ENCODE results near the gene TGFB3.
A peak's percentile ranks its signal among the peaks of the same experiment; 100 is the strongest.
"Not testable (repeated sequence)": the region's sequence is repeated elsewhere in the genome, so short reads cannot be mapped to it uniquely, and the experiment has no call there.

Gene TGFB3

DNA sequence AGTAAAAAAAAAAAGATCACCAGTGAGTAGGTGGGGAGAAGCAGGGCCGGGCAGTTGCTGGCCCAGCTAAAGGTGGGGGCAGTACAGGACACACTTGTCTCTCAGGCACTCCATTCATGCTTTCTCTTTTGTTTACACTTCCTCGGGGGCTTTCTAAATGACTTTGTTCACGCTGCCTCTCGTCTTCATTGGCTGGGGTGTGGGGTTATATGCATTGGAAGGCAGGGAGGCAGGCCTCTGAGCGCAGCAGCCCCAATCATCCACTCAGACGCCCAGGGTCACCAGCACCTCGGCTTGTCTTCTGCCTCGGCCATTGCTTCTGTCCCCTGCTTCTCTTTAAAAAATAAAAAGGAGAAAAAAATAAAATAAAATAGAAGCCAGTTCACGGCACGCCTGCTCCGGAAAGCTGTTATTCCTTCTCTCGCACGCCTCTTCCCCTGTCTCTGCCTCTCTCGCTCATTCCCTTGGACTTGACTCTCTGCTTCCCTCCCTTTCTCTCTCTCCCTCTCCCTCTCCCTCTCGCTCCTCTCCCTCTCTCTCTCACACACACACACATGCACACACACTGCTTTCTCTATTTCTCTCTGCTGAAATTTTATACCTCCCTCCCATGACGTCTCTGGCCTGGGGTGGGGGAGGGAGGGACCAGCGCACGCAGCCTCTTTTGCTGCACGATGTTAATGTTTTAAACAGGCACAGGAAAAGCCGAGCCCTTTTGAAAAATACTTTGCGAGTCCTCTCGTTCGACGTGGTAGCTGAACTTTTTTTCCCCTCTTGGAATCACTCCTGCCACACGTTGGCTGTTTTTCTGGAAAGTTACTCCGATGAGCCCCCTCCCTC lies at the start of gene TGFB3:
Gene TGFB3, minus strand, starts transcription at position 570 of the 840 bp plus-strand sequence. CDS start 1,102 bp downstream, outside the sequence.
- no peaks in the 10 kb centered on the region for H3K27me3 ChIP-seq (ENCODE audit: insufficient read depth, low read length)
- peak within 1 kb of the TSS; percentile 95 for H3K4me3 ChIP-seq (ENCODE audit: low read depth, low read length)
- peaks cover 41% of the 10 kb centered on the region for H3K4me1 ChIP-seq (ENCODE audit: control insufficient read depth, insufficient read depth, low read length, unreplicated experiment)
- no peaks in the 10 kb centered on the region for H3K36me3 ChIP-seq (ENCODE audit: insufficient read depth, low read length)
- peak within 1 kb of the TSS; percentile 97 for H2AFZ ChIP-seq (ENCODE audit: low read length, unreplicated experiment)
- peaks cover 7% of the 10 kb centered on the region for H3K79me2 ChIP-seq (ENCODE audit: control insufficient read depth, insufficient read depth, low read length, unreplicated experiment)
- H3K27ac ChIP-seq (ENCODE audit: low read depth, low read length): peak within 1 kb of the TSS; percentile 69; the same call in 1 of the 2 replicates

DNA sequence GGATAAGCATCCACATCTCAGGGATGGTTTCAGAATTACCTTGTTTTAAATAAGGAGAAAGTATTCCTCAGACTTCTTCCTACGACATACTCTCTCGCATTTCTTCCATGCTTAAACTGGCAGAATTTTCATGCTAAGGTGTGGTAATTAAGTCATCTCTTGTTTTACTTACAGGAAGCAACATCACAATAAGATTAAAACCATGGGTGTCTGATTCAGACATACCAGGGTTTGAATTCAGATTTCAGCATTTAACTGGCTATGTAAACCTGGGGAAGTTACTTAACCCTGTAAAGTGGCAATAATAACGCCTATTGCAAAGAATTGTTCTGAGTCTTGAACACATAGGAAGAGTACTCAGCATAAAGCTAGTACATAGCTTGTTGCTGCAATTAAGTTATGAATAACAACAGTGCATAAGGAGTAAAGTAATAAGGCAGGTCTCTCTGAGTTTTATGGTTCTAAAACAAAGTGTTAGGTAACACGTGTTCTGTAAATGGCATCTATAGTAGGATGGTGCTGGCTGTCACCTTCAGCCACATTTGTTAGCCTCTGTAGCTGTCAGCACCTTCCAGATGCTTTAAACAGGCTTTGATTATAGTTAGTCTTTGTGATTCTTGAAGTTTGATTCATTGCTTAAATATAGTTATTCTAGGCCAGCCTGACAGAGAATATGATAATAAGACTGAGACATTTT lies 42.6 kb upstream of the TGFB3 start:
- Histone ChIP-seq H2AFZ (ENCODE audit: low read length, unreplicated experiment) (no peak overlapping the region), H3K27me3 (ENCODE audit: insufficient read depth, low read length) (no peaks in the 10 kb centered on the region), H3K4me3 (ENCODE audit: low read depth, low read length) (no peak overlapping the region), H3K36me3 (ENCODE audit: insufficient read depth, low read length) (peaks cover 21% of the 10 kb centered on the region), H3K27ac (ENCODE audit: low read depth, low read length) (no peak overlapping the region), H3K4me1 (ENCODE audit: control insufficient read depth, insufficient read depth, low read length, unreplicated experiment) (no peaks in the 10 kb centered on the region), H3K79me2 (ENCODE audit: control insufficient read depth, insufficient read depth, low read length, unreplicated experiment) (no peaks in the 10 kb centered on the region)

DNA sequence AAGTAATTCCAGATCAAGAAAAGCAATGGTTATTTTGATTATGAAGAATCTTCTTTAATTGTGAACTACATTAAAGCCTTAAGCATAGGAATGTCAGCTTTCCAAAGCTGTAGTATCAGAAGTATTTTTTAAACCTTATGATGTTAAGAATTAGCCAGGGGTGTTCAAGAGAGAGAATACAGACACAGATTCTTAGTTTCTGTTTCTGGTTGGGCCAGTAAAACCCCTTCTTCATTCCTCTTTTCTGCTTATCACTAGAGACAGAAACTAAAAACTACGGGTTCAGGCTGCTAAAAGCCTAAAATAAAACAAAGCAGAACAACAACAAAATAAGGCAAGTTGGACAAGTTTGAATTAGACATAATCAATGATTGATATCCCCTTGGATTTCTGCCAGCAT lies 42.0 kb upstream of the TGFB3 start:
- Histone ChIP-seq H3K36me3 (ENCODE audit: insufficient read depth, low read length) (peaks cover 27% of the 10 kb centered on the region), H3K4me1 (ENCODE audit: control insufficient read depth, insufficient read depth, low read length, unreplicated experiment) (no peaks in the 10 kb centered on the region), H2AFZ (ENCODE audit: low read length, unreplicated experiment) (no peak overlapping the region), H3K79me2 (ENCODE audit: control insufficient read depth, insufficient read depth, low read length, unreplicated experiment) (no peaks in the 10 kb centered on the region), H3K4me3 (ENCODE audit: low read depth, low read length) (no peak overlapping the region), H3K27ac (ENCODE audit: low read depth, low read length) (no peak overlapping the region), H3K27me3 (ENCODE audit: insufficient read depth, low read length) (no peaks in the 10 kb centered on the region)

GRCh38 chr14:76022991-76023390 lies 41.2 kb upstream of the TGFB3 start:
- Histone ChIP-seq H3K4me1 (ENCODE audit: control insufficient read depth, insufficient read depth, low read length, unreplicated experiment) (no peaks in the 10 kb centered on the region), H3K36me3 (ENCODE audit: insufficient read depth, low read length) (peaks cover 34% of the 10 kb centered on the region), H2AFZ (ENCODE audit: low read length, unreplicated experiment) (no peak overlapping the region)

DNA sequence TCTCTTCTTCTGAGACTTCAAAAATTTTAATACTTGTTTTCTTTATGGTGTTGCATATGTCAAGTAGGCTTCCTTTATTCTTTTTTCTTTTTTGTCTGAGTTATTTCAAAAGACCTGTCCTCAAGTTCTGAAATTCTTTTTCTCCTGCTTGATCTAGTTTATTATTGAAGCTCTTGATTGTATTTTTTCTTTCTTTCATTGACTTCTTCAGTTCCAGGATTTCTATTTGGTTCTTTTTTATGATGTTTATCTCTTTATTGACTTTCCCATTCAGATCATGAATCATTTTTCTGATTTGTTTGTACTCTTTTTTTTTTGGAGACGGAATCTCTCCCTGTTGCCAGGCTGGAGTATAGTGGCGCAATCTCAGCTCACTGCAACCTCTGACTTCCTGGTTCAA lies 37.9 kb upstream of the TGFB3 start:
- H3K36me3 ChIP-seq (ENCODE audit: insufficient read depth, low read length): peaks cover 36% of the 10 kb centered on the region
- H3K4me3 ChIP-seq (ENCODE audit: low read depth, low read length): no peak overlapping the region
- no peak overlapping the region for H2AFZ ChIP-seq (ENCODE audit: low read length, unreplicated experiment)
- H3K27me3 ChIP-seq (ENCODE audit: insufficient read depth, low read length): no peaks in the 10 kb centered on the region
- H3K79me2 ChIP-seq (ENCODE audit: control insufficient read depth, insufficient read depth, low read length, unreplicated experiment): no peaks in the 10 kb centered on the region
- no peak overlapping the region for H3K27ac ChIP-seq (ENCODE audit: low read depth, low read length)
- no peaks in the 10 kb centered on the region for H3K4me1 ChIP-seq (ENCODE audit: control insufficient read depth, insufficient read depth, low read length, unreplicated experiment)

More at GRCh38 chr14:76022991-76023390, 41.2 kb upstream of the TGFB3 start:
- Histone ChIP-seq H3K4me3 (ENCODE audit: low read depth, low read length) (no peak overlapping the region), H3K27me3 (ENCODE audit: insufficient read depth, low read length) (no peaks in the 10 kb centered on the region), H3K27ac (ENCODE audit: low read depth, low read length) (no peak overlapping the region), H3K79me2 (ENCODE audit: control insufficient read depth, insufficient read depth, low read length, unreplicated experiment) (no peaks in the 10 kb centered on the region)

- Histone ChIP-seq H3K4me1 (ENCODE audit: control insufficient read depth, insufficient read depth, low read length, unreplicated experiment) (no peaks in the 10 kb centered on the region), H3K27me3 (ENCODE audit: insufficient read depth, low read length) (no peaks in the 10 kb centered on the region), H3K4me3 (ENCODE audit: low read depth, low read length) (no peak overlapping the region), H2AFZ (ENCODE audit: low read length, unreplicated experiment) (no peak overlapping the region), H3K79me2 (ENCODE audit: control insufficient read depth, insufficient read depth, low read length, unreplicated experiment) (no peaks in the 10 kb centered on the region), H3K27ac (ENCODE audit: low read depth, low read length) (no peak overlapping the region), H3K36me3 (ENCODE audit: insufficient read depth, low read length) (peaks cover 26% of the 10 kb centered on the region)
These were observed 33.9 kb upstream of the TGFB3 start for GRCh38 chr14:76015668-76016067.

GRCh38 chr14:76015191-76015590 lies 33.4 kb upstream of the TGFB3 start:
- Histone ChIP-seq H3K4me1 (ENCODE audit: control insufficient read depth, insufficient read depth, low read length, unreplicated experiment) (no peaks in the 10 kb centered on the region), H3K36me3 (ENCODE audit: insufficient read depth, low read length) (peaks cover 22% of the 10 kb centered on the region), H3K27me3 (ENCODE audit: insufficient read depth, low read length) (no peaks in the 10 kb centered on the region), H3K79me2 (ENCODE audit: control insufficient read depth, insufficient read depth, low read length, unreplicated experiment) (no peaks in the 10 kb centered on the region), H2AFZ (ENCODE audit: low read length, unreplicated experiment) (no peak overlapping the region), H3K4me3 (ENCODE audit: low read depth, low read length) (no peak overlapping the region), H3K27ac (ENCODE audit: low read depth, low read length) (no peak overlapping the region)

GRCh38 chr14:76012354-76012753 lies 30.6 kb upstream of the TGFB3 start:
- Histone ChIP-seq H3K4me3 (ENCODE audit: low read depth, low read length) (no peak overlapping the region), H2AFZ (ENCODE audit: low read length, unreplicated experiment) (no peak overlapping the region), H3K4me1 (ENCODE audit: control insufficient read depth, insufficient read depth, low read length, unreplicated experiment) (peaks cover 6% of the 10 kb centered on the region), H3K36me3 (ENCODE audit: insufficient read depth, low read length) (no peaks in the 10 kb centered on the region; the same call in 1 of the 2 replicates), H3K79me2 (ENCODE audit: control insufficient read depth, insufficient read depth, low read length, unreplicated experiment) (no peaks in the 10 kb centered on the region), H3K27ac (ENCODE audit: low read depth, low read length) (no peak overlapping the region), H3K27me3 (ENCODE audit: insufficient read depth, low read length) (no peaks in the 10 kb centered on the region)

DNA sequence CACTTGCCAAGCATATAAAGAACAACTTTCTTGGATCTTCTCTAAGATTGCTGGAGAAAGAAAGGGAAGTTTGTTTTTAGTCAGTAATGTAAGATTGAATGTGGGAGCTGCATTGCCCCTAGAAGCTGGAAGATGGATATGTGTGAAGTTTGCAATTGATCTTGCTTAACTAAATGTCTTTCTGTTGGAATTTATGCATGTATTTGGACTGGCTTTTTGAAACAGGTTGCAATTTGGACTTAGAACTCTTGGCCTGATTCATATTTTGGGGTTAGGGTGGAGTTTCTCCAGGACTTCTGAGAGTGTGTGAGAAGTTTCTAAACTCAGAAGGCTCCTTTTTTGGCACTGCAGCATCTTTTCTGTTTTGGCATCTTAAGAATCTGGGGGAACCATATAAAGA lies 30.1 kb upstream of the TGFB3 start:
- Histone ChIP-seq H2AFZ (ENCODE audit: low read length, unreplicated experiment) (no peak overlapping the region), H3K27me3 (ENCODE audit: insufficient read depth, low read length) (no peaks in the 10 kb centered on the region), H3K4me1 (ENCODE audit: control insufficient read depth, insufficient read depth, low read length, unreplicated experiment) (peaks cover 6% of the 10 kb centered on the region), H3K27ac (ENCODE audit: low read depth, low read length) (no peak overlapping the region), H3K36me3 (ENCODE audit: insufficient read depth, low read length) (no peaks in the 10 kb centered on the region), H3K79me2 (ENCODE audit: control insufficient read depth, insufficient read depth, low read length, unreplicated experiment) (no peaks in the 10 kb centered on the region), H3K4me3 (ENCODE audit: low read depth, low read length) (no peak overlapping the region)

DNA sequence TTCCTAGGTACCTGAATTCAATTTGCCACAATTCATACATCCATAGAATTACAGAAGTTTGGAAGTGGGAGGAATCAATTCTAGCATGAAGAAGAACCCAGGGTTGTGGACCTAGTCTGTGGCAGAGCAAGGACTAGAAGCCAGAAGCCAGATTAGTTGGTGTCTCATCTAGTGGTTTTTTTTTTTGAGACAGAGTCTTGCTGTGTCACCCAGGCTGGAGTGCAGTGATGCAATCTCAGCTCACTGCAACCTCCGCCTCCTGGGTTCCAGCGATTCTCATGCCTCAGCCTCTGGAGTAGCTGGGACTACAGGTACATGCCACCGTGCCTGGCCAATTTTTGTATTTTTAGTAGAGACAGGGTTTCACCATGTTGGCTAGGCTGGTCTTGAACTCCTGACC lies 27.8 kb upstream of the TGFB3 start:
- H3K36me3 ChIP-seq (ENCODE audit: insufficient read depth, low read length); H3K27me3 ChIP-seq (ENCODE audit: insufficient read depth, low read length); H3K4me3 ChIP-seq (ENCODE audit: low read depth, low read length); H2AFZ ChIP-seq (ENCODE audit: low read length, unreplicated experiment); H3K4me1 ChIP-seq (ENCODE audit: control insufficient read depth, insufficient read depth, low read length, unreplicated experiment); H3K79me2 ChIP-seq (ENCODE audit: control insufficient read depth, insufficient read depth, low read length, unreplicated experiment); H3K27ac ChIP-seq (ENCODE audit: low read depth, low read length): not testable (repeated sequence)

DNA sequence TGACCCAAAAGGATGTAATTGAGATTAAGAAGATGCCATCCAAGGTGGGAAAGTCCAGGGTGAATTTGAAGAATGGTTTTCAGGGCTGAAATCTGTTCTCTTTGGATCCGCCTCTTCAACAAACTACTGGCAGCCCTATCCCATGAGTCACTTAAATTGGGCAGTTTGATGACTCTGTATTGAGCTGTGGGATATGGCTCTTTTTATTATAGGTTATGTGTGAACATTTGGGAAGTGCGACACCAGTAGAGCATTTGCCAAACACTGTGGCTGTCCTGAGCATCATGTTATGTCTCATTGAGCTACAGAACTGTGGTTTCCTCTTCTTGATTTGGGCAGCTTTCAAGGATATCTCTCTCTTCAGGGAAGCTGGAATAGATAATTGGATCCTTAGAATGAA lies 26.1 kb upstream of the TGFB3 start:
- no peaks in the 10 kb centered on the region for H3K79me2 ChIP-seq (ENCODE audit: control insufficient read depth, insufficient read depth, low read length, unreplicated experiment)
- no peak overlapping the region for H3K4me3 ChIP-seq (ENCODE audit: low read depth, low read length)
- no peak overlapping the region for H2AFZ ChIP-seq (ENCODE audit: low read length, unreplicated experiment)
- H3K36me3 ChIP-seq (ENCODE audit: insufficient read depth, low read length): peaks cover 17% of the 10 kb centered on the region
- no peak overlapping the region for H3K27ac ChIP-seq (ENCODE audit: low read depth, low read length)
- peaks cover 6% of the 10 kb centered on the region for H3K4me1 ChIP-seq (ENCODE audit: control insufficient read depth, insufficient read depth, low read length, unreplicated experiment)
- H3K27me3 ChIP-seq (ENCODE audit: insufficient read depth, low read length): no peaks in the 10 kb centered on the region
